Mesodermal cell (in vitro differentiated cells): Measurements from ENCODE around the gene TRPV4.

Experiments
- H3K27ac ChIP-seq: 2 replicates; pipeline ENCODE4 v1.7.0; 2013; ENCODE audit warnings: mild to moderate bottlenecking, low read depth, low read length, moderate library complexity; ENCODE audit not compliant: severe bottlenecking
- H3K36me3 ChIP-seq: 2 replicates; pipeline ENCODE4 v1.7.1; 2013; ENCODE audit warnings: mild to moderate bottlenecking, low read length, moderate library complexity; ENCODE audit not compliant: control insufficient read depth, insufficient read depth
- H3K4me1 ChIP-seq: one replicate; pipeline ENCODE4 v1.7.1; 2013; ENCODE audit warnings: mild to moderate bottlenecking, low read length; ENCODE audit not compliant: insufficient read depth, control insufficient read depth, poor library complexity, severe bottlenecking
- H3K4me3 ChIP-seq: 2 replicates; pipeline ENCODE4 v1.7.0; 2013; ENCODE audit warnings: low read length, control low read depth, mild to moderate bottlenecking; ENCODE audit not compliant: insufficient read depth, poor library complexity, severe bottlenecking; ENCODE audit errors: extremely low read depth
- H3K9me3 ChIP-seq: 2 replicates; pipeline ENCODE4 v1.7.1; 2013; ENCODE audit warnings: mild to moderate bottlenecking, low read length, moderate library complexity; ENCODE audit not compliant: control insufficient read depth
- WGBS, 2 experiments: methylation state at CpG; one replicate each; pipeline ENCODE4 v1.1.5; 2013; ENCODE audit warnings: missing lambda C conversion rate in 2 of 2; ENCODE audit not compliant: insufficient coverage in 2 of 2; 5-methylcytosine and 5-hydroxymethylcytosine counted together

The TRPV4 gene

GRCh38 chr12:109840305-109841074, 7.3 kb upstream of the TRPV4 start:
- Histone ChIP-seq H3K4me1 (no peaks in the 10 kb centered on the region), H3K27ac (no peak overlapping the region), H3K36me3 (no peaks in the 10 kb centered on the region), H3K4me3 (no peak overlapping the region), H3K9me3 (no peaks in the 10 kb centered on the region)
- WGBS, 2 experiments = 65 to 73% methylated on average over 5 to 6 of the region's 7 CpGs

GRCh38 chr12:109839444-109839843, 6.2 kb upstream of the TRPV4 start:
- Histone ChIP-seq H3K36me3 (no peaks in the 10 kb centered on the region), H3K4me1 (no peaks in the 10 kb centered on the region), H3K27ac (no peak overlapping the region), H3K9me3 (no peaks in the 10 kb centered on the region), H3K4me3 (no peak overlapping the region)
- 69 to 79% methylated on average over 4 of the region's 6 CpGs for WGBS, 2 experiments

DNA sequence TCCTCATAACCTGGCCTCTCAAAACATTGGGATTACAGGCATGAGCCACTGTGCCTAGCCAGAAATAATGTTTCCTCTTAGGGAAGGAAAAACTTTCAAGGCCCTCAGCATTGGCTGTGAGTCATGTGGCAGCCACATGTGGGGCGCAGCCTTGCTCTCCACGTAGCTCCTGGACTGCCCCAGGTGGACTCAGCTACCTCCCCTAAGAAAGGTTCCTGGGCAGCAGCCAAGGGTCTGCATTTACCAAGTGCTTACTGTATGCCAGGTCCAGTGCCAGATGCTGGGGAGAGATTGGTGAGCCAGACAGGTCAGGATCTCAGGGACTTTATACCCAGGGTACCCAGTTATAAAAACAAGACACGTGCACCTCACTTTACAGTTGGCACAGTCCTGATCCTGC, 3.7 kb upstream of the TRPV4 start:
- Histone ChIP-seq H3K27ac (no peak overlapping the region), H3K9me3 (no peaks in the 10 kb centered on the region), H3K36me3 (no peaks in the 10 kb centered on the region), H3K4me1 (no peaks in the 10 kb centered on the region), H3K4me3 (no peak overlapping the region)
- WGBS, 2 experiments = 80% methylated on average over 3 of the region's 3 CpGs

GRCh38 chr12:109835827-109836226, 2.6 kb upstream of the TRPV4 start:
- no peaks in the 10 kb centered on the region for H3K36me3 ChIP-seq
- no peak overlapping the region for H3K27ac ChIP-seq
- no peak overlapping the region for H3K4me3 ChIP-seq
- 92 to 100% methylated on average over 2 to 4 of the region's 4 CpGs for WGBS, 2 experiments
- H3K4me1 ChIP-seq = no peaks in the 10 kb centered on the region
- H3K9me3 ChIP-seq = no peaks in the 10 kb centered on the region

GRCh38 chr12:109832541-109833306, 474 bp downstream of the TRPV4 start:
- no peaks in the 10 kb centered on the region for H3K4me1 ChIP-seq
- no peak overlapping the region for H3K27ac ChIP-seq
- 27 to 42% methylated on average over 16 to 19 of the region's 31 CpGs for WGBS, 2 experiments
- H3K36me3 ChIP-seq = no peaks in the 10 kb centered on the region
- no peaks in the 10 kb centered on the region for H3K9me3 ChIP-seq
- peak overlapping the region; percentile 49 for H3K4me3 ChIP-seq

GRCh38 chr12:109831929-109832328, 1.3 kb downstream of the TRPV4 start:
- H3K27ac ChIP-seq = no peak overlapping the region
- H3K4me1 ChIP-seq = no peaks in the 10 kb centered on the region
- no peaks in the 10 kb centered on the region for H3K9me3 ChIP-seq
- no peak overlapping the region for H3K4me3 ChIP-seq
- WGBS, 2 experiments = 89 to 92% methylated on average over 7 to 9 of the region's 9 CpGs
- no peaks in the 10 kb centered on the region for H3K36me3 ChIP-seq

- H3K27ac ChIP-seq = no peak overlapping the region
- H3K4me1 ChIP-seq = no peaks in the 10 kb centered on the region
- H3K36me3 ChIP-seq = no peaks in the 10 kb centered on the region
- H3K9me3 ChIP-seq = no peaks in the 10 kb centered on the region
- no peak overlapping the region for H3K4me3 ChIP-seq
- 80 to 83% methylated on average over 4 to 6 of the region's 6 CpGs for WGBS, 2 experiments
Measured at GRCh38 chr12:109831365-109831764, 1.8 kb downstream of the TRPV4 start.

GRCh38 chr12:109830718-109831117, 2.5 kb downstream of the TRPV4 start:
- Histone ChIP-seq H3K4me3 (no peak overlapping the region), H3K36me3 (no peaks in the 10 kb centered on the region), H3K4me1 (no peaks in the 10 kb centered on the region), H3K27ac (no peak overlapping the region), H3K9me3 (no peaks in the 10 kb centered on the region)
- WGBS, 2 experiments = 91% methylated on average over 2 of the region's 2 CpGs

DNA sequence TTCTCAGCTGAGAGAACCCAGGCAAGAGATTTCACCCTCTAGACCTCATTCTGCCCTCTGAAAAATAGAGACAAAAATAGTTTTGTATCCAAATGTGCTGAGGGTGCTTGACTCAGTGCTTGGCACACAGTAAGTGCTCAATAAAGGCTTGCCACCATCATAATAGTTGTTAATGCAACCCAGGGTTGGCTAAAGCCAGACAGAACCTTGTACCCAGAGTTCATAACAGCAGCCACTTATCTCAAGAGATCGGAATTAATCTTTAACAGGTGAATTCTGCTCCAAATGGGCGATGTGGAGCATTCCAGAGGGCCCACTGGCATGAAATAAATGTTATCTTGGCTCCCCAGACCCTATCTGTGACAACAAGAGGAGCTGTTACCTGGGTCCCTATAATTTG, 2.9 kb downstream of the TRPV4 start:
- 100% methylated on average over 2 of the region's 2 CpGs for WGBS, 2 experiments
- no peaks in the 10 kb centered on the region for H3K9me3 ChIP-seq
- H3K4me1 ChIP-seq = no peaks in the 10 kb centered on the region
- H3K36me3 ChIP-seq = no peaks in the 10 kb centered on the region
- no peak overlapping the region for H3K27ac ChIP-seq
- no peak overlapping the region for H3K4me3 ChIP-seq

DNA sequence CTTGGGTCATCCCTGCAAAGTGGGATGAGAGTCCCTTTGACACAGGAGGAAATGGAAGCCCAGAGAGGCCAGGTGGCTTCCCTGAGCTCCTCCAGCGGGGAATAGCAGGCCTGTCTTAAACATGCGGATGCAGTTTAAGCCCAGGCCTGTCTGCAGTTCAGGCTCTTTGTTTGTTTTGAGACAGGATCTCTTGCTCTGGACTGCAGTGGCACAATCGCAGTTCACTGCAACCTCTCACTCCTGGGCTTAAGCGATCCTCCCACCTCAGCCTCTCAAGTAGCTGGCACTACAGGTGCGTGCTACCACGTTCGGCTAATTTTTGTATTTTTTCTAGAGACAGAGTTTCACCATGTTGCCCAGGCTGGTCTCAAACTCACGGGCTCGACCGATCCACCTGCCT, 3.5 kb downstream of the TRPV4 start:
- 81 to 85% methylated on average over 10 of the region's 10 CpGs for WGBS, 2 experiments

More for the DNA sequence above, 3.5 kb downstream of the TRPV4 start:
- no peaks in the 10 kb centered on the region for H3K36me3 ChIP-seq
- H3K9me3 ChIP-seq = no peaks in the 10 kb centered on the region
- H3K27ac ChIP-seq = no peak overlapping the region
- no peaks in the 10 kb centered on the region for H3K4me1 ChIP-seq
- no peak overlapping the region for H3K4me3 ChIP-seq
